ENCODE measurements around the gene NDUFV2. TPM values are rescaled to one million over a fixed set of nuclear protein-coding genes. Genes with fewer than 3 reads are reported as not detected.

The NDUFV2 gene
- total RNA-seq, 4 donors from 2014 or later, result 96.5 to 150 (median 110) TPM

DNA sequence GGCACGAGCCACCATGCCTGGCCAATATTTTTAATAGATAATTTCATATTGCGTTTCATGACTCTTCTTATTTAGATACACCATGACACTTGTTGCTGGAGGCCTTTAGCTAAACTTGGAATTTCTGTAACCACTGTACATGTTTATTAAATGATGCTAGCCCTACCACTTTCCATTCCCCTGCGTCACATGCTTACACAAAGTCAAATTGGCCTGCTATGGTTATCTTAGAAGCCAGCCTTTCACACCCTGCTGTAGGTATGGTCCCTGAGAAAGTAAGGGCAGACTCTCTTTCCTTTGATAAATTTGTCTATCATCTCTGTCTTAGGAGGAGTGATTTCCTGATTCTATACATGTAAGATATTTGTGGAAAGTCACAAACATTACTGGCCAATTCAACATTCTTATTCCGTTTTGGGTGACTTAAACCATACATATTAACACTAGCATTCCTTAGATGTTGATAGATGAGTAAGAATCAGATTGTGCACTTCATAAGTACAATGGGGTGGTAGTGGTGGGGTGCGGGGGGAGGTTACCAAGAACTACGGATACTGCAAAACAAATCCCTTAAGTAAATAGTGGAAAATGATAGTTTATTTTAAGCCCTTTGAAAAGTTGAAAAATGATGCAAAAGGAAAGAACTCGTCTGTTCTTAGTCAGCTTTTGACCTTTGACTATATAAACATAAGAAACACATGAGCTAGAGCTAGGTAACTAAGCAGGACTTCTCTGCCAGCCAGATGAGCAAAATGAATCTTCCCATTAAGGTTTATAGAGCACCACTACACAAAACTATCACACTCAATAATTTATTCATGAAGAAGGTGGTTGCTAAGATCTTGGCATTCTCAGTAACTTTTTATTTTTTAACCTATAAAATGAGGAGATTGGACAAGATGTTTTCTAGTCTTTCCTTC is 7.9 kb upstream of the NDUFV2 start:
- intact Hi-C loops (cut with DNase I), result no loop called here
- peak overlapping the region in 3 of 4 donors; percentile 26 to 78 (median 70) for H3K27ac ChIP-seq
- H3K36me3 ChIP-seq, result no peaks in the 10 kb centered on the region
- H3K27me3 ChIP-seq, result no peaks in the 10 kb centered on the region
- no peak overlapping the region for H3K4me3 ChIP-seq
- peaks cover 0 to 43% (median 9%) of the 10 kb centered on the region in 3 donors for H3K4me1 ChIP-seq
- 42 to 44% methylated on average over 7 of the region's 7 CpGs for WGBS, 2 donors
- no peaks in the 10 kb centered on the region for H3K9me3 ChIP-seq
- no peak for DNase-seq
- no peak for TF ChIP-seq POLR2A (IDR thresholded peaks at IDR 0.05)
- TF ChIP-seq CTCF (IDR thresholded peaks at IDR 0.05), result no peak

DNA sequence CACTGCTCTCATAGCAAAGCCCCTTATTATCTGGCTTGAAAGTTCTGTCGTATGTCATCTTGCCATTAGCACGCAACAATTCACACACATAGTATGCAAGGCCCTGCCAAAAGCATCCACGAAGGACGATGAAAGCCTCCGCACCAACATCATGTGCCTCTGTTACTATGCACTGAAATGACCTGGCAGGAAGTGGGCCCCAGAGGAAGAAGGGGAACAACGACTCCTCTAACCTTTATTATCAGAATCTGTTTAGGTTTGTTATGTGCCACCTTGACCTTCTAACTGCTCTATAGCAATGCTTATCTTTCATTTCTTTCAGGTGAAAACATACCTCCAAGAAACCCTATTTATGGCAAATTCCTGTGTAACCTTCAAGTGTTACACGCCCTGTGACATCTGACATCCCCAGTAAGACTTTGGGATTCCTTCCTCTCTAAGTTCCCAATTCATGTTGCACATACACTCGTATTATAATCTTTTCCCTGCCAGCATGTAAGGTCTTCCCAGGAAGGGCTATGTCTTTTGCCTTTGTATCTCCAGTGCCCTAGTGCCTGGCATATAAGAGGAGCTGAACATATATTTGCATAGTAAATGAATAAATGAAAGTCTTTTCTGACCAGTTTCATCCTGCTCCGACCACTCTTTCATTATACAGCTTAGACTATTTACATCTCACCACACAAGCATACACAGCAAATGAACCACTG is 7.0 kb upstream of the NDUFV2 start:
- H3K9me3 ChIP-seq, result no peaks in the 10 kb centered on the region
- no peaks in the 10 kb centered on the region for H3K27me3 ChIP-seq
- 52 to 74% methylated on average over 9 of the region's 9 CpGs for WGBS, 2 donors
- H3K4me3 ChIP-seq, result no peak overlapping the region
- no peak for DNase-seq
- peak overlapping the region in 3 of 4 donors; percentile 26 to 78 (median 70) for H3K27ac ChIP-seq
- peaks cover 0 to 43% (median 9%) of the 10 kb centered on the region in 3 donors for H3K4me1 ChIP-seq
- H3K36me3 ChIP-seq, result no peaks in the 10 kb centered on the region
- intact Hi-C loops (cut with DNase I), result no loop called here
- TF ChIP-seq POLR2A (IDR thresholded peaks at IDR 0.05), result no peak
- TF ChIP-seq CTCF (IDR thresholded peaks at IDR 0.05), result no peak

- no peak for DNase-seq
- intact Hi-C loops (cut with DNase I), result no loop called here
- Histone ChIP-seq H3K27me3 (no peaks in the 10 kb centered on the region), H3K9me3 (no peaks in the 10 kb centered on the region), H3K36me3 (no peaks in the 10 kb centered on the region), H3K4me3 (no peak overlapping the region), H3K4me1 (peaks cover 0 to 45% (median 9%) of the 10 kb centered on the region in 3 donors), H3K27ac (peak overlapping the region in 3 of 4 donors; percentile 26 to 78 (median 70))
- 55 to 57% methylated on average over 3 of the region's 3 CpGs for whole genome bisulfite sequencing, 2 donors
- no peak for TF ChIP-seq CTCF (IDR thresholded peaks at IDR 0.05)
- TF ChIP-seq POLR2A (IDR thresholded peaks at IDR 0.05), result no peak
These were observed 6.5 kb upstream of the NDUFV2 start for GRCh38 chr18:9096007-9096371.

GRCh38 chr18:9096685-9097084 is 5.8 kb upstream of the NDUFV2 start:
- no peak for DNase-seq
- intact Hi-C loops (cut with DNase I), result no loop called here
- peaks cover 3 to 52% (median 14%) of the 10 kb centered on the region in 3 donors for H3K4me1 ChIP-seq
- H3K9me3 ChIP-seq, result no peaks in the 10 kb centered on the region
- no peaks in the 10 kb centered on the region for H3K36me3 ChIP-seq
- no peak overlapping the region for H3K4me3 ChIP-seq
- peak overlapping the region in 3 of 4 donors; percentile 24 to 65 (median 42) for H3K27ac ChIP-seq
- TF ChIP-seq CTCF (IDR thresholded peaks at IDR 0.05), result no peak
- TF ChIP-seq POLR2A (IDR thresholded peaks at IDR 0.05), result no peak
- no peaks in the 10 kb centered on the region for H3K27me3 ChIP-seq
- 56 to 68% methylated on average over 2 of the region's 2 CpGs for WGBS, 2 donors

DNA sequence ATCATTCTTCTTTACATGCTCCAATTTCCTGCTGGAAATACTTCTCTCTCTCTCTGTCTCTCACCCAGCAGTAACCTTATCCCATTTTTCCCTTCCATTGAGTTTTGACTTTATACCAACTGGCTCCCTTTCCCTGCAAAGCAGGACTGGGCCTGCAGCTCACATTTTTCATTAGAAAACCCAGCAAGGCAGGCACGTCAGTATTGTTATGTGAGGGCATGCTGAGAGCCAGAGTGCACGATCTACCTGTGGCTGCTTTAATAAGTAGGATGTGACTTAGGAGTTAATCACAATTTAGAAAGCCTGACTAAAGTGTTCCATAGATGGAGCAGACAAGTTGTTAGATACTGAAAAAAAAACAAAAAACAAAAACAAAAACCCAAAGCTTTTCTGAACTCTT is 5.2 kb upstream of the NDUFV2 start:
- intact Hi-C loops (cut with DNase I), result no loop called here
- Histone ChIP-seq H3K36me3 (no peaks in the 10 kb centered on the region), H3K9me3 (no peaks in the 10 kb centered on the region), H3K27ac (peak overlapping the region; percentile 17 to 65 (median 33)), H3K27me3 (no peaks in the 10 kb centered on the region), H3K4me1 (peaks cover 8 to 56% (median 14%) of the 10 kb centered on the region in 3 donors), H3K4me3 (no peak overlapping the region)
- DNase-seq, result no peak
- WGBS, 2 donors, result 26 to 33% methylated on average over 2 of the region's 2 CpGs
- TF ChIP-seq POLR2A (IDR thresholded peaks at IDR 0.05), result no peak
- TF ChIP-seq CTCF (IDR thresholded peaks at IDR 0.05), result no peak

All from esophagus squamous epithelium (tissue), 5 donors.